HG03045 (cell line): ENCODE measurements around the gene AGMO.
"Not testable (repeated sequence)": the region's sequence is repeated elsewhere in the genome, so short reads cannot be mapped to it uniquely, and the experiment has no call there.

Source experiments
- ATAC-seq: cut with Tn5 transposase; IDR thresholded peaks from one replicate; pipeline ENCODE4 v1.9.1; 2021; ENCODE audit warnings: mild to moderate bottlenecking, moderate library complexity; ENCODE audit not compliant: unreplicated experiment

Gene AGMO

DNA sequence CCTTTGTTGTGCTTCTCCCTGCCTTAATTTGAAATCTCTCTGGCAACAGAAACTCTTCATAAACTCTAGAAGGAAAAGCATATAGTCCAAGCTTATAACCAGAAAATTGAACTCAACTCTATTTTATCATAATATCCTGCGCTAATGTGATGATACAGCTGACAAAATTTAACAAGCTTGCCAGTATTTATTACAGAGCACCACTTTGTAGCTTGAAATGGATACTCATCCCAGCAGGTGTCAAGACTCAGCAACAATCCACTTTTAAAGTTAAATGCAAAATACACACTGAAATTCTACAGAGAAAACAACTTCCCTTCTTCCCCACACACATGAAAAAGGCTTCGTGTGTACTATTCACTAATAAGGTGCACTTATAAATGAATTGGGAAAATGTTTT, 228.9 kb downstream of the AGMO start:
- no peak for ATAC-seq

DNA sequence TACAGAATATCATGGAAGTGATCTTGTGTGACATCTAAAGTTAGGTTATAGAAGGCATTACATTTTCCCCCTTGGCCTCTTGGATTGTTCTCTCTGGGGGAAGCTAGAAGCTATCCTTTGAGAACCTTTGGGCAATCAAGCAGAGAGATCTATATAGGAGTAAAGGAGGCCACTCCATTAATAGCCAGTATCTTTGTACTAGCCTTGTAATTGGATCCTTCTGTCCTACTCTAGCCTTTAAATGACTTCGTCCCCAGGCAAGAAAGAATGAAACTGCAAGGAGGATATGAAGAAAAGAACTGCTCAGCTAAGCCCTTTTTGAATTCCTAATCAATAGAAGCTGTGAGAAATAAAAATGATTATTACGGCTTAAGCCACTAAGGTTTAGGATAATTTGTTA, 230.9 kb downstream of the AGMO start:
- ATAC-seq: no peak

DNA sequence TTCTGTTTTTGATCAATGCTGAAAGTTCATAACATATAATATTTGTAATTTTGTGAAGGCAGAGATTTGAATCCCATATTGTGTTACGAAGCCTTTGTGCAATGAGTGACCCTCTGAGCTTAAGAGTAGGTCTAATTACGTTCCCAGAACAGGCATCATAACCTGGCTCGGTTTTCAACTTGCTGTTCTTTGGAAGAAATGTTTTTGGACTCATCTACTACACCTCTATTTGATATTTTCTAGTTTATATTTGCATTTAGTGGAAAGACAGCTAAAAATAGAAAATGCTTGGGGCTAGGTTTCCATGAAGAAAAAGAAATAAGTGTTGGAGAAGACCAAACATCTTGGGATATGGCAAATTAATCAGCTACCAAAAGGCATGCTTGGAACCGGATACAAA, 234.8 kb downstream of the AGMO start:
- ATAC-seq: no peak

DNA sequence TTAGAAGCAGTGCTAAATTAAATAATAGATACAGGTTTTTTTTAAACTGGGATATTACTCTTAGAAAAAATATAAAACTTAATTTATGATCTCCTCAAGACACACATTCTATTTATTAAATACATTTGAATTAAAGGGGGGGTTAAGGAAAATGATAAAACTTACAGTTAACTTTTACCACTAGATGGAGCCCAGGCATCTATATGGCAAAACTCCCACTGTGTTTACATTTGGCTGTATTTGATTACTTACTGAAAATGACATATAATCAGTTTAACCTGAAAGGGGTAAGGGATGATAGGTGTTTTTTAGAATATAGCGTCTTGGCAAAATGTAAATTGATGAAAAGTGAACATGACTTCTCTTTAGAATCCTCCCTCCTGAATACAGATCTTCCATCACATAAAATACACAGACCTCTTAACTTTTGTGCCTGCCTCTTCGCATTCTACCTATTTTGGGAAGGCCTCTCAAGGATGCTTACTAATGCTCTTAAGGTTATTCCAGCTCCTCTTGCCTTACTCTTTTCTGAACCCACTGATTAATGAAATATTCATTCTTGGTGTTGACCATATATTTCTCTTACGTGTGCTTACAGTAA, 235.7 kb downstream of the AGMO start:
- ATAC-seq: no peak

DNA sequence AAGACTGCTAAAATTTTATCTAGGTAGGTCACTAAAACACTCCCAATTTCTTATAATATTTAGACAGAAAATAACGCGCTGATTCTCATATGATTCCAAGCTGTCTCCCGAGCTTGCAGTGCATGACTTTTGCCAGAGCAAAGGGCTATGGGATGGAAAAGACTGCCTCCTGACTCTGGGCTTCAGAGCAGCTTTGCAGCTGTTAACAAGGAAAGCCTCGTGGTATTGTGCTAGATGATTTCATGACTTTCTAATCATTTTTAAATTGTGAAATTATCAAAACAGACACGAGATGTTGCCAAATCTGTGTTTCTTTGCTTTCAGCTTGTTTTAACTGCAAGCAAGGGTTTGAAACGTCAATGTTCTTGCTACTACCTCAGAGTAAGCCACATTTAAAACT, 238.3 kb downstream of the AGMO start:
- ATAC-seq: no peak

DNA sequence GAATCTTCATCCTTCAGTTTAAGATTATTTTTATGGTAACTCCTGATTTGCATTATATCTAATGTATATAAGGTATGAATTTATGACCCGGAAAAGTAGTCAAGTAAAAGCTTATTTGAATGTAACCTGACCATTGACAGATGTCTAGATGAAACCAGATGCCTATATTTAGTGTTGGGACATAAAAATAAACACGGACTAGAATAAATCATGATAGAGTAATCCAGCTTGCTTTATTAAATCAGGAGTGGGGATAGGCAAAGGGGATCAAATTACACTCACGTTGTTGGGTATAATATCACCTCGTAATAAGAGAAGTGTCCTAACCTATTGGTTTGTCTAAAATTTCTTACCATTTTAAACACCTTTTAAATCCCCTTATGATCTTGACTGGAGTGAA, 244.6 kb downstream of the AGMO start:
- no peak for ATAC-seq

DNA sequence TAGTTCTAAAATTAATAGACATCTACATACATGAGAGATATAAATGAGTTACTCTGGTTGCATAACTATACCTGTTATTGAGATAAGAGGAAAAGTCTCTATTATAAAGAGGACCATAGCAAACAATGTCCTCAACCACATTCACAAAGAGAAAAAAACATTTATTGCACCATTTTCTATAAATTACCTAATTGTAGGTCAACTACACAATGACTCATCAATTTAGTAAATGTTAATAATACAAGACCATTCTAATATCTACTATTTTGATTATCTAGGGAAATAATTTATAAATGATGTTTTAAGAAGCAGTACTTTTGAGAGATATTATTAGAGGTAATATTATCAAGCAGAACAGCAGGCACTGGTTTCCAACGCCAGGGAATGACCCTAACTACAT, 246.1 kb downstream of the AGMO start:
- no peak for ATAC-seq

DNA sequence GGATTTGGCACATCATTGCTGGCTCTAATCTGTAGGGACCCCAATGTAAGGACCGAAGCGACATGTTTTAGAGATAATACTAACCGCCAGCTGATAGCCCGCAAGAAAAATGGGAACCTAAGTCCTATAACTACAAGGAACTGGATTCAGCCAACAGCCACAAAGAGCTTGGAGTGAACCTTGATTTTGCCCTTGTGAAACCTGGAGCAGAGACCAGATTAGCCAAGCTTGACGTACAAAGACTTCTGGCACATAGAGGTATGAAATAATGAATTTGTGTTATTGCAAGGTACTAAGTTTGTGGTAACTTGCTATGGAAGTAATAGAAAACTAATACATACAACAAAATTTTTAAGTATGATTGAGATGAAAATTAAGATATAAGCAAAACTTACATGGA, 246.9 kb downstream of the AGMO start:
- ATAC-seq: no peak

DNA sequence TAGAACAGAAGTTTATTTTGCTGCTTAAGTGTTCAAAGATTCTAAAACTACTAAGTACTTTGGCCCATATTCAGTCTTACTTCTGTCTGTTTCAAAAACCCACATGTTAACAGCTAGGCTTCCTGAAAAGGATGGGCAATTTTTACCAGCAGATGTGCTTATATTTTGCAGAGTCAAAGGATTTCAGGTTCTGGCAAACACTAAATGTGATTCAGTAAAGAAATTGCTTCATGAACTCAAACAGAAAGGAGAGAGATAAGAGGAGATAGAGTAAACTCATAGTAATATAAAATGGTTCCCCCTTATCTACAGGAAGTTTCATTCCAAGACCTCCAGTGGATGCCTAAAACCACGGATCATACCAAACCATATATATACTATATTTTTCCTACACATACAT, 248.5 kb downstream of the AGMO start:
- ATAC-seq: no peak

DNA sequence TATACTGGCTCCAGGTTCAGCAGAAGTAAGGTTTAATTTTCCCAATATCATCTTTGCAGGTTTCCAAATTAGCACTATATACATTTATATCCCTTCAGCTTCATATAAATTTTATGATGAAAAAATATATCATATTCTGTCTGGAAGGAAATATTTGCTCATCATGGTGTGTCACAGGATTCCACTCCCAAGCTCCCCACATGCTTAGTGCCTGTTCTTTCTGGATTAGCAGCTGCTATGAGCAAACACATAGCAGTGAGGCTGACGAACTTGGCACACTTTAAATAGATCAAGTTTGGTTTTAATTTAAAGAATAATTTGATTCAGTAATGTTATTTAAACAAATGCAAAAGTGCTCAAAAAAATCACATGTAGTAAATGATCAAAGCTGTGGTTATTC, 251.9 kb downstream of the AGMO start:
- no peak for ATAC-seq

DNA sequence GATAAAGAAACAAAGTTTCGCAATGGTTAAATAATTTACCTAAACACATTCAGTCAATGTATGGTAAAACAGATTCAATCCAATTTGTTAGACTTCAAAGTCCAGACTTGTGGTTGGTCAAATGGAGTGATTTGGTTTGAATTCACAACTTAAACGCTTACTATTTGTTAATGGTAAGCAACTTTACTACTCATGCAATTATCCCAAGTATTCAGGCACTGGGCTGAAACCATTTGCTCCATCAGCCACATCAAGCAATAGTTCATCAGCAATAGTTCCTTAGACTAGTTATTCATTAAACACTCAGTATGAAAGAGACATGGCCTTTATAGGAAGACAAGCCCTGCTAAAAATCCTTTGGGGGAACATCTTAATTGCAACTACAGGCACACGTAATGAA, 253.0 kb downstream of the AGMO start:
- no peak for ATAC-seq

DNA sequence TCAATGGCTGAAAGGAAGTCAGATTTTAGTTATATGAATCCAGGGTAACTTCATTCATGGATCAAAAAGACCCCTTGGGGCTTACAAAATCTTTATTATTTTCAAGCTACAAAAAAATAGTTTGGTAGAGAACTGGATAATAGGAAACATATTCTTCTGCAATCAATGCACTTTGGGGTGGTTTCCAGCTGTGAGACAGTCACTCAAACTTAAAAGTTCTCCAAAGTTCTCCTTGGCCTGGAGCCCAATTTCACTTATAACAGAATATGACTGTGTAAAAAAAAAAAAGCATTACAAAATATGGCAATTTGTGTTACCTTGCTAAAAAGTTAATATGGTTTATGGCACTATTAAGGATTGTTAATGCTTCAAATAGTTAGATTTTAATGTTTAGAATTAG, 255.5 kb downstream of the AGMO start:
- no peak for ATAC-seq

DNA sequence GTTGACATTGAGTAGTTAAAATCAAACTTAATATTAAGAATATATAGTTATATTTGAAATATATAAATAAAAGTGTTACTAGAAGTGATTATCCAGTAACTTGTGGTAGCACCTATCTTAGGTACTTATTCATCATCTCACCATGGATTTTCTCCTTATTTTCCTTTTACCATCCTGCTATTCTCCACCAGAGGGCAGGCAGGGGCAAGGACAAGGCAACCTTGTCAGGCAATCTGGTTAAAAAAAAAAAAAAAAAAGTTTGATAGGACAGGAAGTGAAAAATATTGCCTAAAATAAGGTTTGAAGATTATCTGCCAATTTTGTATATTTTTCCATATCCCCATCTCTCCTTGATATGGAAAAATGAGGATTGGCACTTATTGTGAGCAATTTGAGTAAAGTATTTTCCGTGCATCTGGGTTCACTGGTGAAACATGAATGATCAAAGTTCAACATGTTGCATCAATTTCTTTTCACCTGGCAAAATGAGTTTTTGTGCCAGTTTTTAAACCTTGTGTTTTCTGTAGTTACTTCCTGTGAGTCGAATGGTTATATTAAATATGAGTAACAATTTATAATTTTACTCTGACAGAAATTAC, 256.7 kb downstream of the AGMO start:
- ATAC-seq: peak; percentile 55

DNA sequence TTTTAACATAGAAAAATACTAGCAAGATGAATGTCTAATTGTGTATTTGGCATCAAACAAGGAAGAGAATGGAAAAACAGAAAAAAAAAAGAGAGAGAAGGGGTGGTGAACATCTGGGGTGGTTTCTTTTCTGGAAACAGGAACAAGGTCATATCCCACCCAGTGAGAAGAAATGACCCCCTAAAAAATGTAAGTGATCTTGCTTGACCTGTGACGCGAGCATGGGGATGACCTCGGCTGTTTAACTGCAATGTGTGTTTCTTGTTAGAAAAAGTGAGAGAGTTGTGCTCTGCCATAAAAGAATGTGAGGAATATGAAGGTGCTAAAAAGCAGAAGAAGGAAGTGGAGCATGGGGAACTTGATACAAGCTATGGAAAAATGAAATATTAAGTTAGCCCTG, 258.5 kb downstream of the AGMO start:
- no peak for ATAC-seq

DNA sequence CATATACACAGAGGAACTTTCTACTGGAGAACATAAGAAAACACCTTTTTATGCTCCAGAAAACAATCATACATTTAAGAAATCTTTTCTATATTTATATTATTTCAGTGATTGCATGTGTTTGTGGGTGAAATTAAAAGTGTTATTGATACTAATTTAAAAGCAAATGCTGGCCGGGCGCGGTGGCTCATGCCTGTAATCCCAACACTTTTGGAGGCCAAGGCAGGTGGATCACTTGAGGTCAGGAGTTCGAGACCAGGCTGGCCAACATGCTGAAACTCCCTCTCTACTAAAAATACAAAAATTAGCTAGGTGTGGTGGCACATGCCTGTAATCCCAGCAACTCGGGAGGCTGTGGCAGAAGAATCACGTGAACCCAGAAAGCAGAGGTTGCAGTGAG, 260.8 kb downstream of the AGMO start:
- not testable (repeated sequence) for ATAC-seq

DNA sequence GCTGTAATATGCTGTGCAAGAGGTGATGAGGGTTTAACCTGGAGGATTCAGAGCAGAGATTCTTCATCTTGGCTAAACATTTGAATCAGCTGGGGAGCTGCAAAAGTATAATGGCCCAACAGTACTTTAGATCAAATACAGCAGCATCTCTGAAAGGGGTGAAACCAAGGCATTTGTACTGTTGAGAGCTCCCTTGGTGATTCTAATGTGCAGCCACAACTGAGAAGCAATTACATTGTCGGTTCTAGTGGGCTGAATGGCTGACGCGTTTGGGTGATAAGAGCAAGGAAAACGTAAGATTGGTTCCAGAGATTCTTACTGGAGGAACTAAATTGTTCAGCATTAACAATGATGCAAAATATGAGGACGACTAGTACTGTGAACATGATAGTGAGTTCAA, 269.7 kb downstream of the AGMO start:
- no peak for ATAC-seq

DNA sequence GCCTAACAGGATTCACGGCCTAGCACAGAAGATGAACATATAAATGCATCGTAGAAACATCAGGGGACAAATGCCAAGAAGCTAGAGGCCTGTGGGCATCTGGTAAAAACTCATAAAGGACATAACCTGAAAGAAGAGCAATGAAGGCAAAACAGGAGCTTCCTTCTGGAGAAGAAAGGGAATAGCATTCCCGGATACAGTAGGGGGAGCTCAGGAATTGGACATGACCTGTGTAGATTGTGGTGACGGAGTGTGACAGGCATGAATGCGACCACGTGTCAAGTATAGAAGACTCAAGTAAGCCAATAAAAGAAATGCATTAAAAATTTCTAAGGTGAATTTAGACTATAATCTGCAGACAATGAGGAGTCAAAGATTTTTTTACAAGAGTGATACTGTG, 270.1 kb downstream of the AGMO start:
- no peak for ATAC-seq

DNA sequence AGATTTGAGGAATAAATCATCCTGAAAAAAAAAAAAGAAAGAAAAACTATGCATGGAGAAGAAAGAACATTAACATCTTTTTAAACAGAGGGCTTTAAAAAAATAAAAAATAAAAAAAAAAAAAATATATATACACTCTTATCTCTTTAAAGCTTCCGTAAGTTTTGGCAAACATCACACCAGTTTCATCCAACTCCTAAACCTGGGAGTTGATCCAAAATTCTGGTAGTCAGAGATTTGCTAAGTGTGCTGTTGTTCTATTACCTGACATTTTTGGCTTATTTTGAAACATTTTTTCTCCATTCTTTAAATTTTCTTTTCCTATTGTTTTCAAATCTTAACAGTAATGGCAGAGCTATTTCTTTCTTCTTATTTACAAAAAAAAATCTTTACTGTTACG, 273.1 kb downstream of the AGMO start:
- ATAC-seq: no peak

DNA sequence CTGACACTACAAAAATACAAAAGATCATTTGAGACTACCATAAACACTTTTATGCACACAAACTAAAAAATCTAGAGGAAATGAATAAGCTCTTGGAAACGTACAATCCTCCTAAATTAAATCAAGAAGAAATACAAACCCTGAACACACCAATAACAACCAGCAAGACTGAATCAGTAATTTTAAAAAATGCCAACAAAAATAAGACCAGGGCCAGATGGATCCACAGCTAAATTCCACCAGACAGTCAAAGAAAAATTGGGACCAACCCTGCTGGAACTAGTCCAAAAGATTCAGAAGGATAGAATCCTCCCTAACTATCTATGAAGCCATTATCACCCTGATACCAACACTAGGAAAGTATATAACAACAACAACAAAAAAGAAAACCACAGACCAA, 277.4 kb downstream of the AGMO start:
- no peak for ATAC-seq

DNA sequence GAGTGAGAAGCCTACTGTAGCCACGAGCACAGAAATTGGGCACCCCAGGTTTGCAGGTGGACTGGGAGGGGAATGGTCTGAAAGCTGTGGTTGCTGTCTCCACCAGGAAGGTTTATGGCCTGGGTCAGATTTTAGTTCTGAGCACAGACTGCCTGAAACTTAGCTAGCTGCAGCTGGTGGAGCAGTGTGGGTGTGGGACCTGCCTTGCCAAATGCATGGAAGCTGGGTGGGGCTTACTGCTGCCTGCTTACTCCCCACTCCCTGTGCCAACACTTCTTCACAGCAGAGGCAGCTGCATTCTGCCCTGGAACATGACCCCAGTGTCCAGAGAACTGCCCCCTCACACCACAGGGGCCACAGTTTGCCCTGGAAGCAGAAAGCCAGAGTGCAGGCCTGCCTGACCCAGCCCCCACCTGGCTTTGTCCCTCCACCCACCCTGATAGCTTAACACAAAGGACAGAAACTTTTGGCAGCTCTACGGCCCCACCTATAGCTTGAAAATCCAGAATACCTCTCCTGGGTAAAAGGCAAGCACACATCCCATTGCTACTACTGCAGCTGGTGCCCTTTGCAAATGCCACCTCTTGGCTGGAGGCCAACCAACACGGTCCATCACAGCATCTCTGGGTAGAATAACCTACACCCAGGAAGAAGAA, 281.6 kb downstream of the AGMO start:
- no peak for ATAC-seq

DNA sequence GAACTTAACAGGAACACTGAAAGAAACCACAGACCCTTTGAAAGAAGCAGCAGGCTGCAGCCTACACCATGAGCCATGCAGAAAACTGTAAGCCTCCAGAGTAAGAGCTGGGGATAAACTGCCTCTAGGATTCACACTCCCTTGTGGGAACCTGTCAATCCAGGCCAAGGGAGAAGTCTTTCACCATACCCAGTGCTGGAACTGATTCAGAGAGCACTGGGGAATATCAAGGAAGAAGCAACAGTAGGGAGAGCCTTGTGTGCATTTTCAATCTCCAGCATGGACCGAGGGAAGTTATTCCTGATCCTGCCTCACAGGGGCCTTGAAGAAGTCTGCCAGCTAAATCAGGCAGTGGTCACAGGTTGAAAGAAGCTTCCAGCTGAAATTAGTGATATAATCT, 282.2 kb downstream of the AGMO start:
- no peak for ATAC-seq

DNA sequence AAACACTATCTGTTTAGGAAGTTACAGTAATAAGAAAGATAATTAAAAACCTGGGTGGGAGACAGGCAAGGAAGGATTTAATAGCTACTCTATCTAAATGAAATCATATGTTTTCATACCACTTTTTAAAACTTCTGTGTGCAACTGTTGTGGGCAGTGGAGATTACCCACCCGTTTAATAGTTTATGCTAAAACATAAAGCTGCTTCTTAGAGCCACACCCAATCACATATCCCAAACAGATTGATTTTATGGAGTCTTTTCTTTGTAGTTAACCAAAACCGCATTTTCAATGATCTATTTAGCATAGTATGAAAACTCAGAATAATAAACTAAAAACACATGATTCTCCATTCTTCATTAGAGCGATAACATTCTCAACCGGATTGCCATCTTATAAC, 304.1 kb downstream of the AGMO start:
- ATAC-seq: no peak

DNA sequence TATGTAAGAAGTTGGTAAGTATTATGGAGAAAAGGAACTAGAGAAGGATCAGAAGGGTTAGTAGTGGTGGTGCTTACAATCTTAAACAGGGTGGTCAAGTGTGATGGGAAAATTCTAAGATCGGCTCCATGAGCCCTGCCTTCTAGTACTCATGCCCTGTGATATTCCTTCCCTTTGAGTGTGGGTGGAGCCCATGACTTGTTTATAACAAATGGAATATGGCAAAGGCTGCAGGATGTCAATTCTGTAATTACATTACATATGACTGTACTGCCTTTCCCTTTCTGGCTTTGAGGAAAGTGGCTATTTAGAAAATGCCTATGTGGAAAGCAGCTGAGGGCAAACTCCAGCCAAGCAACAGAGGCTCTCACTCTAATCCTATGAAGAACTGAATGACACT, 309.6 kb downstream of the AGMO start:
- no peak for ATAC-seq
